Effector memory CD8-positive, alpha-beta T cell (primary cell): ENCODE results near the gene EN1.
A peak's percentile ranks its signal among the peaks of the same experiment; 100 is the strongest.

ENCODE experiments used
- ATAC-seq: fragments of 150-1000 bp; cut with Tn5 transposase; replicated peaks from 2 replicates; pipeline ENCODE4 v1.10.0; 2021; ENCODE audit warnings: mild to moderate bottlenecking, moderate library complexity
- DNase-seq, 3 experiments: peaks; one replicate each; pipeline ENCODE4 v3.0.0; 2021
- H3K27ac Mint-ChIP-seq, 2 donors: one replicate each; pipeline ENCODE4 v1.8.0; 2022; ENCODE audit warnings: mild to moderate bottlenecking in 2 of 2, mixed read lengths in 2 of 2, moderate library complexity in 2 of 2
- H3K27me3 Mint-ChIP-seq, 2 donors: one replicate each; pipeline ENCODE4 v1.8.0; 2022; ENCODE audit warnings: mixed read lengths in 2 of 2
- H3K36me3 Mint-ChIP-seq: one replicate; pipeline ENCODE4 v1.8.0; 2022; ENCODE audit warnings: mild to moderate bottlenecking, moderate library complexity, mixed read lengths; ENCODE audit not compliant: insufficient read depth
- H3K4me1 Mint-ChIP-seq, 2 donors: one replicate each; pipeline ENCODE4 v1.8.0; 2022; ENCODE audit warnings: low read depth in 2 of 2, mixed read lengths in 2 of 2
- H3K4me3 Mint-ChIP-seq, 2 donors: one replicate each; pipeline ENCODE4 v1.8.0; 2022; ENCODE audit warnings: mild to moderate bottlenecking in 2 of 2, mixed read lengths in 2 of 2, moderate library complexity in 2 of 2
- H3K9me3 Mint-ChIP-seq, 2 donors: one replicate each; pipeline ENCODE4 v1.8.0; 2022; ENCODE audit warnings: mixed read lengths in 2 of 2

The EN1 gene

GRCh38 chr2:118852605-118853128, 5.2 kb upstream of the EN1 start:
- ATAC-seq (no peak), DNase-seq (no peak)
- Mint-ChIP-seq H3K36me3 (peaks cover 2% of the 10 kb centered on the region), H3K27ac (no peak overlapping the region), H3K27me3 (peaks cover 78 to 100% of the 10 kb centered on the region in 2 donors), H3K4me1 (peaks cover 4 to 20% of the 10 kb centered on the region in 2 donors), H3K9me3 (no peaks in the 10 kb centered on the region), H3K4me3 (no peak overlapping the region)

- peaks cover 2% of the 10 kb centered on the region for H3K36me3 Mint-ChIP-seq
- H3K27ac Mint-ChIP-seq: no peak overlapping the region
- ATAC-seq: no peak
- H3K4me1 Mint-ChIP-seq: peaks cover 4 to 17% of the 10 kb centered on the region in 2 donors
- no peaks in the 10 kb centered on the region for H3K9me3 Mint-ChIP-seq
- DNase-seq: no peak
- H3K4me3 Mint-ChIP-seq: no peak overlapping the region
- H3K27me3 Mint-ChIP-seq: peaks cover 79 to 91% of the 10 kb centered on the region in 2 donors
Observed at GRCh38 chr2:118851650-118852049, 4.2 kb upstream of the EN1 start.

DNA sequence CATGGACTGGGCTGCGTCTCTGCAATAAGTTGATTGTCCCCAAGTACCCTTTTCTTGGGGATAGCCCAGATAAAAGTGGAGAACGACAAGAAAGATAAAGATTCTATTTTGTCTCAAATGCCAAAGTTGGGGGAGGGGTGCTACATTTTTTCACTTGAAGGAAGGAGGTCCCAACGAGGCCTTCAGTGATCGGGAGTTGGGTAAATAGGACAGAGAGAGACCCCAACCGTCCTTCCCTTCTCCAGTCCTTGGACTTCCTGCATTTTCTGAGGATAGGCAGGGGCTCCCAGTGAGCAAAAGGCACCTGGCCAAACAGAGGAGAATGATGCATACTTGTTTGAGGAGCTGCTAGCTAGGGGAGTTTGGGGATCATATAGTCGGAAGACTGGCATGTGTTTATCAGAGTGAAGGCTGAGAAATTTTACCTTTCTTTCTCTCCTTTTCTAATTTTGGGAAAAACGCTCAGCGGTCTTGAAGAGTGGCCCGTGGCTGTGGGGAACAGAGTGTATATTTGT, 3.5 kb upstream of the EN1 start:
- Mint-ChIP-seq H3K4me3 (no peak overlapping the region), H3K36me3 (peaks cover 4% of the 10 kb centered on the region), H3K4me1 (peaks cover 1 to 12% of the 10 kb centered on the region in 2 donors), H3K27ac (no peak overlapping the region), H3K27me3 (peaks cover 75 to 88% of the 10 kb centered on the region in 2 donors), H3K9me3 (no peaks in the 10 kb centered on the region)
- no peak for ATAC-seq
- no peak for DNase-seq

DNA sequence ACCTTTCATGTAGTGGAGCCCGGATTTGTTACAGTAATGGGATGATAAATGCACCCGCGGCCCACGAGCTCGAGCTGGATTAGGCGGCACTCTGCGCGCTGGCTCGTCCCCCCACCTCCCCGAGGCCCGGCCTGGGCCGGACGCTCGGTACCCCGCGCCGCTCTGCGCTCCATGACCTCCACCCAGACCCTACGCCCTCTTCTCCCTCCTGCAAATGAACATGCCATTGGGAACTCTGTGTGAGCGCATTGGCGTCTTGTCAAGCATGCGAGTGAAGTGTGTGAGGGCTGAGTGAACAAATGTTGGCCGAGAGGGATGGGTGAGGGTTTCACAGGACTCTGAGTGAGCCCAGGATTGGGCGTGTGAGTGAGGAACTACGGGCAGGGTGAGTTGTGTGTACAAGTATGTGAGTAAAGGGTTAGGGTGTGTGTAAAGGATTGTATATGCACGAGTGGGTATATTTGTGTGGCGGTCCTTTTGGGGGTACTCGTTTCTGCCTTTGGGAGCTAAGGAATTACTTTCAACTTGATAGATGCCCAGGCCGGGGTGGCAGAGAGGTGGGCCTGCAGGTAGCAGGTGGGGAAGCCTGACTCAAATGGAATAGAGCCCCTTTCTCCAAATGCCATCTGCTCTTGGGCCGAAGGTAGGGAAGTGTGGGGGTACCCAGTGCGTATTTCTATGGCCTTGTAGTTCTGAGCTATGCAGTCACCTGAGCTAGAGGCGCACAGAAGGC, 2.9 kb upstream of the EN1 start:
- Mint-ChIP-seq H3K4me1 (peaks cover 5 to 11% of the 10 kb centered on the region in 2 donors), H3K36me3 (peaks cover 6% of the 10 kb centered on the region), H3K27me3 (peaks cover 80 to 88% of the 10 kb centered on the region in 2 donors), H3K9me3 (no peaks in the 10 kb centered on the region), H3K4me3 (no peak overlapping the region), H3K27ac (no peak overlapping the region)
- no peak for ATAC-seq
- no peak for DNase-seq

- Mint-ChIP-seq H3K4me3 (peak overlapping the region in 1 of 2 donors; percentile 23), H3K27ac (no peak overlapping the region), H3K27me3 (peaks cover 88% of the 10 kb centered on the region in 2 donors), H3K36me3 (peaks cover 3% of the 10 kb centered on the region), H3K4me1 (peaks cover 5 to 13% of the 10 kb centered on the region in 2 donors), H3K9me3 (no peaks in the 10 kb centered on the region)
- ATAC-seq (no peak), DNase-seq (no peak)
Observed at GRCh38 chr2:118849226-118850167, 2.0 kb upstream of the EN1 start.

- Mint-ChIP-seq H3K27me3 (peaks cover 88% of the 10 kb centered on the region in 2 donors), H3K27ac (no peak overlapping the region), H3K9me3 (no peaks in the 10 kb centered on the region), H3K4me1 (peaks cover 5 to 10% of the 10 kb centered on the region in 2 donors), H3K36me3 (peaks cover 3% of the 10 kb centered on the region), H3K4me3 (peak overlapping the region in 1 of 2 donors; percentile 25)
- DNase-seq (no peak), ATAC-seq (no peak)
Observed at GRCh38 chr2:118848381-118849225, 1.2 kb upstream of the EN1 start.

- Mint-ChIP-seq H3K4me3 (peak overlapping the region in 1 of 2 donors; percentile 25), H3K27me3 (peaks cover 88% of the 10 kb centered on the region in 2 donors), H3K27ac (no peak overlapping the region), H3K4me1 (peaks cover 5 to 11% of the 10 kb centered on the region in 2 donors), H3K36me3 (peaks cover 3% of the 10 kb centered on the region), H3K9me3 (no peaks in the 10 kb centered on the region)
- DNase-seq (no peak), ATAC-seq (no peak)
Observed at GRCh38 chr2:118847762-118848172, 319 bp upstream of the EN1 start.

- no peak for ATAC-seq
- peaks cover 3% of the 10 kb centered on the region for H3K36me3 Mint-ChIP-seq
- H3K9me3 Mint-ChIP-seq: no peaks in the 10 kb centered on the region
- H3K27me3 Mint-ChIP-seq: peaks cover 88% of the 10 kb centered on the region in 2 donors
- no peak overlapping the region for H3K4me3 Mint-ChIP-seq
- no peak for DNase-seq
- H3K27ac Mint-ChIP-seq: no peak overlapping the region
- peaks cover 10 to 13% of the 10 kb centered on the region in 2 donors for H3K4me1 Mint-ChIP-seq
Observed at GRCh38 chr2:118846442-118846952, 951 bp downstream of the EN1 start.

- no peak overlapping the region for H3K27ac Mint-ChIP-seq
- H3K4me1 Mint-ChIP-seq: peaks cover 10 to 14% of the 10 kb centered on the region in 2 donors
- peaks cover 3% of the 10 kb centered on the region for H3K36me3 Mint-ChIP-seq
- peak overlapping the region in 1 of 2 donors; percentile 69 for H3K4me3 Mint-ChIP-seq
- H3K27me3 Mint-ChIP-seq: peaks cover 88% of the 10 kb centered on the region in 2 donors
- DNase-seq: no peak
- ATAC-seq: no peak
- H3K9me3 Mint-ChIP-seq: no peaks in the 10 kb centered on the region
Observed at GRCh38 chr2:118845522-118846441, 1.7 kb downstream of the EN1 start.

DNA sequence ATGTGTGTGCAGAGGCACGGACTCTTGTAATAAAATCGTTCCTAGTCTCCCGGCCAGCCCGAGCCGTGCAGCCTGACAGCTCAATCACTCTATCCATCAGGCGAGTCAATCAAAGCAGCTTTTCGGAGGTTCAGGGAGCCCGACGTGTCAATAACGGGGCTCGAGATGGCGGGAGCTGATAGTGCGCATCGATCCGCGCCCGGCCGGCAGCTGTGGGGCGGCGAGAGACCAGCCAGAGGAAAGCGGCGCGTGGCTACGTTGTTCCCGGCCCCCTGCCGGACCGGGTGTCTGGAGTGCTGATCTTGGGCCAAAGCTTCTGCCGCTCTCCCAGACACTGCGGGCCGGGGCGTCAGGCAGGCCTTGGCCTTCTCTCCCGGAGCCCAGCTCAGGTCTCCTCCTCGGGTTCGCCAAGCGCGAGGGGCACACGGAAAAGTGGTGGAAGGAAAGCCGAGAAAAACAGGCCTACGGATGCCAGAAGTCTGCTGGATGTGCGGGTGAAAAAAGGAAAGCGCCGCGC, 2.4 kb downstream of the EN1 start:
- H3K9me3 Mint-ChIP-seq: no peaks in the 10 kb centered on the region
- H3K4me1 Mint-ChIP-seq: peaks cover 10 to 14% of the 10 kb centered on the region in 2 donors
- ATAC-seq (no peak), DNase-seq (no peak)
- no peak overlapping the region for H3K27ac Mint-ChIP-seq
- H3K4me3 Mint-ChIP-seq: peak overlapping the region in 1 of 2 donors; percentile 26
- H3K36me3 Mint-ChIP-seq: peaks cover 3% of the 10 kb centered on the region
- H3K27me3 Mint-ChIP-seq: peaks cover 88% of the 10 kb centered on the region in 2 donors

GRCh38 chr2:118844261-118845004, 3.0 kb downstream of the EN1 start:
- peaks cover 3% of the 10 kb centered on the region for H3K36me3 Mint-ChIP-seq
- H3K9me3 Mint-ChIP-seq: no peaks in the 10 kb centered on the region
- H3K27me3 Mint-ChIP-seq: peaks cover 88% of the 10 kb centered on the region in 2 donors
- DNase-seq (no peak), ATAC-seq (no peak)
- peak overlapping the region; percentile 26 to 33 for H3K4me3 Mint-ChIP-seq
- no peak overlapping the region for H3K27ac Mint-ChIP-seq
- H3K4me1 Mint-ChIP-seq: peaks cover 10 to 14% of the 10 kb centered on the region in 2 donors
